Subcutaneous adipose tissue (tissue), 4 donors: ENCODE measurements around the gene NPVF. TPM values are rescaled to one million over a fixed set of nuclear protein-coding genes. Genes with fewer than 3 reads are reported as not detected.

Experiments
- CTCF ChIP-seq: fragments of 450-650 bp; IDR thresholded peaks from one replicate; pipeline ENCODE4 v1.5.1; 2016; ENCODE audit warnings: low read depth, mild to moderate bottlenecking, control low read depth, antibody characterized with exemption, moderate library complexity
- total RNA-seq, 4 donors: library from RNA; depleted of rRNA; stranded (reverse); fragments of >200 nt; gene quantifications; one replicate each; pipeline ENCODE4 v1.1.0, GENCODE V29; 2016

NPVF gene
- total RNA-seq, 4 donors from 2014 or later = not detected

DNA sequence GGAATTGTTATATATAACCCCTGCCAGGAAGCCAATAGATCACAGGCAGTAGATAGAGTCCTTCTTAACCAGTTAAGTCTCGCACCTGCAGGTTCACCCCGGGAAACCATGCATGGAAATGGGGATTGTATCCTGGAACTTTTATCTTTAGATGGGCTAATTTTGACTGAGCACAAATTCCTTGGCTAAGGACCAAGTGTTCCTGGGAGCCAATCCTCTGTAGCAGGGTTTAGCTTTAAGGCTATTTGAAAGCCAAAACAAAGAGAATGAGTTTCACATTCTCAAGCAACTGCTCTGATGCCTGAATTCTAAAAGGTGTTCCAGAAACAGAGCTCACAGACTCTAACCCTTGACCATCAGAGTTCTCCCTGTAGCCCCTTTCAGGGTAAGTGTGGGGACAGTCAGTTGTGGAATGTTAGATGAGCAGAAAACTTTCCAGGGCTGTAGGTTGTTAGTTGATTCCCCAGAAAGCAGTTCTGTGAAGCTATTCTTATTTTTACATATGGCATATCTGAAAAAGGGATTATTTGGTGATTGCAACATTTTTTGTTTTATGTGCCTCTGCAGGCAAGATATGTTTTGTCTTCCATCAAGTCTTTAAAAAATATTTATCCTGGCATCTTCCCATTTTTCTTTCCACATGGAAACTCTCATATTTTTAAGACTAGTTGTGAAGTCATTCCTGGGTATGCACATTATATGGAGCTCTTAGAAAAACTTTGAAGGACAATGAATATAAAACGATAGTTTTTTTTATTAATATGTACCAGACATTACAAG is 16.2 kb upstream of the NPVF start:
- no peak for TF ChIP-seq CTCF

DNA sequence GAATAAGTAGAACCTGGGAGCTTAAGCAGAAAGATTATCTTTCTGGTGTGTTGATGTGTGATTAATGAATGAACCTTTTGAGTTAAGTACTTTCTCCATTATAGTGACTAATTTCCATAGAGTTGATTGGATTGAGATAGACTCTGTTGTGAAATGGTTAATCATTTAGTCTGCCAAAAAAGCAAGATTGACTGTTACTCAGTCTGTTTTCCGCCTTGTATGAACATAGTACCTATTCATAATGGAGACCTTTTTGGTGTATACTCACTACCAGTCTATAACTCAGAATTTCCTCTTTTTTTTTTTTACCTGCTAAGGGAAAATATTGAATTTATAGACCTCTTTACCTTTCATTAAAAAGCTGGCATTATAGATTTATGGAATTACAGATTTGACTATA is 14.4 kb upstream of the NPVF start:
- TF ChIP-seq CTCF = no peak

DNA sequence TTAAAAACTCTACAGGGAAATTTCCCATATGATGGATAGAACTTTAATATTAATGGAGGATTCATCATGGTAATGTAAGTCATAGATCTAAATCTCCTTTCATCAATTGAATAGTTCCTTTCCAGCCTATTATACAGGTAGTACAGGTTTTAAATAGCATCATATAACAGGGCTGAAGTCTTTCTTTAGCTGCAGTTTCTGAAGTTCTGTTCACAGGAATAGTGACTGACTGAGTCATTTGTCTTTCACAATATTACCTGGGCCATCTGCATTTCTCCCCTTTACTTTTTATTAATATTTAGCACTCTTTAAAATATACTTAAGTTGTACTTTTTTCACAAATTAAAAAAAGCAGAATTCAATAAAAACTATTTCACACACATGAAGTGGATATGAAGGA is 12.6 kb upstream of the NPVF start:
- no peak for TF ChIP-seq CTCF

DNA sequence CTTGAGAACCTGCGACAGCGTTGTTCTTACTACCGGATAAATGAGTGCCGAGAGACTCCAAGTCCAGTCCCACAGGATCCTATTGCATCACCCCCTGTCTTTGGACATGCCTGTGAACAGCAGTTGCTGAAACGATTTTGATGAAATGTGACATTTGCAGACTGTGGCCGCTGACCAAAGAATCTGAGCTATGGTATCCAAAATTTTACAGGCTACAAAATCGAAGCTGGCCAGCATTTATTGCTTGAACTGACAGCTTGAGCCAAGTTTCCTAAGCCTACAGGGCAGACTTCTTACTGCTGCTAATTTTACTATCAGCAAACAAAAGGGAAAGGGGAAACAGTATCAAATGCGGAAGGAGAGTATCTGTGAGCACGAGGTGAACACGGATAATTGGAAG is 12.1 kb upstream of the NPVF start:
- TF ChIP-seq CTCF = no peak

DNA sequence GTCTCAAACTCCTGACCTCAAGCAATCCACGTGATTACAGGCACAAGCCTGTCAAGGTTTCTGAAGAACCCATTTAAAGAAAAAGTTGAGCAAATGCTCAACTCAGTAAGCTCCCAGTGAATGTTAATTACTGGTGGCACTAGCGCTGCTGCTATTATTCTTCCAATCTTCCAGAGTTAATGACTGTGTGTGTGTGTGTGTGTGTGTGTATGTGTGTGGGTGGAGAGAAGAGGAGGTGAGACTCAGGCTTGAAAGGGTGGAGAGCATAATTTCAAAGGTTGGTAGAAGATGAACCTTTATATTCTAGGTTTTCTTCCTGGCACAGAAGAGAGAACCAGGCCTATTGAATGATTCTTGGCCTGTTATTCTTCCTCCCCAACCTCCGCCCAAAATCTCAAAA is 11.6 kb upstream of the NPVF start:
- no peak for TF ChIP-seq CTCF

- TF ChIP-seq CTCF = no peak
Observed at GRCh38 chr7:25238066-25238725, 9.9 kb upstream of the NPVF start.

DNA sequence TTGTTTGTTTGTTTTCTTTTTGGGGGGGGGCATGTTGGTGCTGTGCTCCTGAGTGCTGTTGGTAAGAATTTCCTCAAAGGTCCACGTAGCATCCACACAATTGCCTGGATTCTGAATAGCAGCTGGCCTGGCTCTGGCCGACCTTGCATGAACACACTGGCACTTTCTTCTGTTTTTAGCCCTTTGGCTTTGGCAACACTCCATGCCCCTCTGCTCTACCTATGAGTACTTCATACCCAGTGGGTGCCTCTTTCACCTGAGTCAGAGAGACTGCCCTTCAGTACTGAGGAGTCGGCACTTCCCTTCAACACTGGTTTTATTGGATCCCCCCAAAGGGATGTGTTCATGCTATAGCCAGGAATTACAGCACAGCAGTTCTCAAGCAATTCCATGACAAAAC is 7.2 kb upstream of the NPVF start:
- TF ChIP-seq CTCF = no peak
